WTC11 (cell line): ENCODE measurements around the gene IL37. TPM values are rescaled to one million over a fixed set of nuclear protein-coding genes. Genes with fewer than 3 reads are reported as not detected.

Source experiments
- ATAC-seq: fragments of 200-7000 bp; cut with Tn5 transposase; 2 replicates; pipeline ENCODE4 v1.10.0; 2021; ENCODE audit warnings: mild to moderate bottlenecking, moderate library complexity
- CTCF ChIA-PET: fragments of 300-600 bp; sonication (Branson Sonifier 250); formaldehyde crosslinking; loops from one replicate; lab custom pipeline; 2021; ENCODE audit warnings: antibody characterized with exemption; lab: Charles Lee
- POLR2A ChIA-PET: fragments of 350-600 bp; sonication (Branson Sonifier 250); formaldehyde crosslinking; loops from one replicate; lab custom pipeline; 2021; ENCODE audit warnings: antibody characterized with exemption; lab: Charles Lee
- DNase-seq: peaks from one replicate; pipeline ENCODE4 v3.0.0; 2021; ENCODE audit warnings: low spot score
- H3K27ac Mint-ChIP-seq: 2 replicates; pipeline ENCODE4 v1.8.0; 2021; ENCODE audit warnings: mixed read lengths
- H3K27me3 Mint-ChIP-seq: 2 replicates; pipeline ENCODE4 v1.8.0; 2021; ENCODE audit warnings: low read depth, mild to moderate bottlenecking, moderate library complexity, mixed read lengths
- H3K36me3 Mint-ChIP-seq: 2 replicates; pipeline ENCODE4 v1.8.0; 2021; ENCODE audit warnings: mixed read lengths
- H3K4me1 Mint-ChIP-seq: 2 replicates; pipeline ENCODE4 v1.8.0; 2022; ENCODE audit warnings: mixed read lengths
- H3K4me3 Mint-ChIP-seq: 2 replicates; pipeline ENCODE4 v1.8.0; 2021; ENCODE audit warnings: mild to moderate bottlenecking, moderate library complexity, mixed read lengths
- H3K9me3 Mint-ChIP-seq: 2 replicates; pipeline ENCODE4 v1.8.0; 2021; ENCODE audit warnings: mixed read lengths
- CTCF ChIP-seq: fragments of 200-600 bp; IDR thresholded peaks from 2 replicates; pipeline ENCODE4 v1.8.0; 2022; ENCODE audit warnings: antibody characterized with exemption
- ETV6 ChIP-seq: sonication (generic); formaldehyde crosslinking; IDR thresholded peaks from 2 replicates; pipeline ENCODE4 v1.8.1; 2022; ENCODE audit warnings: mild to moderate bottlenecking, missing genetic modification reagents
- GABPB1 ChIP-seq: sonication (generic); formaldehyde crosslinking; IDR thresholded peaks from 2 replicates; pipeline ENCODE4 v1.8.1; 2023; ENCODE audit warnings: mild to moderate bottlenecking, missing genetic modification reagents
- HMGA2 ChIP-seq: fragments of 250-450 bp; sonication (Bioruptor Pico); IDR thresholded peaks from 2 replicates; pipeline ENCODE4 v1.4.0; 2021; ENCODE audit warnings: mild to moderate bottlenecking, moderate library complexity
- JUN ChIP-seq: sonication (generic); formaldehyde crosslinking; IDR thresholded peaks from 2 replicates; pipeline ENCODE4 v1.8.0; 2023; ENCODE audit warnings: mild to moderate bottlenecking, missing genetic modification reagents
- NFE2L1 ChIP-seq: sonication (generic); formaldehyde crosslinking; IDR thresholded peaks from 2 replicates; pipeline ENCODE4 v1.8.1; 2023; ENCODE audit warnings: missing genetic modification reagents
- PREB ChIP-seq: sonication (generic); formaldehyde crosslinking; IDR thresholded peaks from 2 replicates; pipeline ENCODE4 v1.8.1; 2022; ENCODE audit warnings: mild to moderate bottlenecking, missing genetic modification reagents, moderate library complexity, borderline replicate concordance
- SMAD3 ChIP-seq: sonication (generic); formaldehyde crosslinking; IDR thresholded peaks from 2 replicates; pipeline ENCODE4 v1.8.0; 2022; ENCODE audit warnings: missing genetic modification reagents, mild to moderate bottlenecking, borderline replicate concordance
- SOX15 ChIP-seq: fragments of 250-450 bp; sonication (Bioruptor Pico); IDR thresholded peaks from 2 replicates; pipeline ENCODE4 v1.9.0; 2021; ENCODE audit warnings: mild to moderate bottlenecking
- SP1 ChIP-seq: sonication (generic); formaldehyde crosslinking; conservative IDR thresholded peaks from 2 replicates; pipeline ENCODE4 v1.8.1; 2022; ENCODE audit warnings: missing genetic modification reagents
- ZNF232 ChIP-seq: sonication (generic); formaldehyde crosslinking; IDR thresholded peaks from 2 replicates; pipeline ENCODE4 v1.8.0; 2022; ENCODE audit warnings: mild to moderate bottlenecking, missing genetic modification reagents
- ZSCAN18 ChIP-seq: fragments of 250-450 bp; sonication (Bioruptor Pico); IDR thresholded peaks from 2 replicates; pipeline ENCODE4 v2.1.2; 2022; ENCODE audit warnings: mild to moderate bottlenecking, moderate library complexity
- total RNA-seq: library from RNA; stranded (reverse); gene quantifications from 3 replicates; pipeline ENCODE4 v1.2.3, GENCODE V29; 2021
- TF ChIP-seq, protein P1 (sequence below): sonication (generic); formaldehyde crosslinking; IDR thresholded peaks from 2 replicates; pipeline ENCODE4 v1.8.1; 2022; ENCODE audit warnings: mild to moderate bottlenecking, moderate library complexity, missing genetic modification reagents
- TF ChIP-seq, protein P2 (sequence below): sonication (generic); formaldehyde crosslinking; IDR thresholded peaks from 2 replicates; pipeline ENCODE4 v1.8.0; 2023; ENCODE audit warnings: missing genetic modification reagents, mild to moderate bottlenecking, borderline replicate concordance

Gene IL37
- total RNA-seq, 1 experiment from 2014 or later: 0.48 TPM

GRCh38 chr2:112881217-112881985 is 29.6 kb upstream of the IL37 start (continued):
- TF ChIP-seq HMGA2 (CRISPR knock-in tag): no peak

GRCh38 chr2:112883669-112884068 is 27.3 kb upstream of the IL37 start:
- ATAC-seq: no peak
- ChIA-PET POLR2A (no interaction called here), CTCF (interaction anchor here (0.6 kb wide), 1 partner anchor 143 kb away, joined by 4 read pairs; no protein-coding TSS in a partner anchor)

DNA sequence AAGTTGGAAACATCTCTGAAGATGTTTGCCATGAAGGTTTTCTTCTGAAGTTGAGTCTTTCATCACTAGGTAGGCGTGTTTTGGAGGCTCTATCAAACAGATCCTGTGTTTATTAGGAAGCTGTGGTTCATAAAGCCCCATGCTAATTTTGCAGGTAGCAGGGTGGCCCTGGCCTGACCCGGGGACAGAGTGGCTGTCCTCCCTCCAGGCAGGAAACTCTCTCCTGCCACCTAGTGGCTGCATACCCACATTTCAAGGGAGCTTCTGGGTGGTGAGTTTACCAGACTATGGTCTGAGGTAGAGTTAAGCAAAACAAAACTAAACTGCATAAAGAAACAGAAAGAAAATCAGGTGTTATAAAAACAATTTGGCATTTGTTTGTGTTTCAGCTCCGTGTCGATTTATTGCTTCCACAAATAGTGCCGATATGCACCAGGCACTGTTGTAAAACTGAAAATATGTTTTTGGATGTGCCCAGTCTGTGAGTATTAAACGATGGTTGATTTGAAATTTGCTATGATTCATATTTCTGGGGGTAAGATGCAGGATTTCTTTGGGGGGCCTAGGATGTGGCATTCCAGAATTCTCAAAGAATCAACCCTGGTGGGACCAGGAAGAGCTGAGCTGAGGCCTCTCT is 26.0 kb upstream of the IL37 start:
- Mint-ChIP-seq H3K9me3 (peaks cover 2% of the 10 kb centered on the region; the same call in 1 of the 2 replicates), H3K4me1 (peaks cover 9% of the 10 kb centered on the region), H3K4me3 (no peak overlapping the region), H3K36me3 (no peaks in the 10 kb centered on the region), H3K27me3 (no peaks in the 10 kb centered on the region; the same call in none of the 2 replicates), H3K27ac (no peak overlapping the region)
- no peak for TF ChIP-seq SP1 (CRISPR knock-in tag)
- 0 out of 2 replicates have a peak, but pooled peaks have one; percentile 35 for TF ChIP-seq ETV6
- TF ChIP-seq CTCF: peak; percentile 89
- CTCF ChIA-PET: interaction anchor here (0.6 to 2.8 kb wide), 41 partner anchors 10 to 272 kb away, joined by 3 to 72 read pairs (median 5); partner anchors contain the start of genes CKAP2L and SLC20A1
- POLR2A ChIA-PET: interaction anchor here (0.8 kb wide), 1 partner anchor 161 kb away, joined by 4 read pairs; no protein-coding TSS in a partner anchor
- peak; percentile 89 for DNase-seq
- peak; percentile 98 for ATAC-seq

More at GRCh38 chr2:112883669-112884068, 27.3 kb upstream of the IL37 start:
- Mint-ChIP-seq H3K4me1 (peaks cover 9% of the 10 kb centered on the region), H3K27ac (no peak overlapping the region), H3K4me3 (no peak overlapping the region), H3K9me3 (no peaks in the 10 kb centered on the region), H3K36me3 (no peaks in the 10 kb centered on the region), H3K27me3 (no peaks in the 10 kb centered on the region; the same call in 1 of the 2 replicates)
- no peak for TF ChIP-seq SMAD3 (CRISPR knock-in tag)
- TF ChIP-seq, protein P1, sequence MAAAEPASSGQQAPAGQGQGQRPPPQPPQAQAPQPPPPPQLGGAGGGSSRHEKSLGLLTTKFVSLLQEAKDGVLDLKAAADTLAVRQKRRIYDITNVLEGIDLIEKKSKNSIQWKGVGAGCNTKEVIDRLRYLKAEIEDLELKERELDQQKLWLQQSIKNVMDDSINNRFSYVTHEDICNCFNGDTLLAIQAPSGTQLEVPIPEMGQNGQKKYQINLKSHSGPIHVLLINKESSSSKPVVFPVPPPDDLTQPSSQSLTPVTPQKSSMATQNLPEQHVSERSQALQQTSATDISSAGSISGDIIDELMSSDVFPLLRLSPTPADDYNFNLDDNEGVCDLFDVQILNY (CRISPR knock-in tag): no peak
- no peak for TF ChIP-seq NFE2L1 (CRISPR knock-in tag)
- DNase-seq: no peak

DNA sequence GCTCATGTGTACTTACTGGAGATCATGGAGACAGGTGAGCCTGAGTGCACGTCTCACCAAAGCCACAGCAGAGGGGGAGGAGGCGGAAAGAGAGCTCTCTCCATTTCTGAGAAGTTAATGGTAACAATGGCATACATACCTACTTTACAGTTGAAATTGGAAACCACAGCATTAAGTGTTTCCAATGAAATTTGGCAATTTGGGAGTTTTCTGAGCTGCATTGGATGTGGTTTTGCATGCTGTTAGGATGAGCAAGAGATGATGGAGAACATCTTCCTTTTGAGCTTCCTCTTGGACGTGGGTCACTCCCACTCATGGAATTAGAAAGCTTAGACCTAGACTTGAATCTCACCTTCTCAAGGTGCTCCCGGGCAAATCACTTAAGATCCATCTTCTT is 25.5 kb upstream of the IL37 start:
- CTCF ChIA-PET: interaction anchor here (0.6 to 2.8 kb wide), 41 partner anchors 11 to 272 kb away, joined by 3 to 72 read pairs (median 5); partner anchors contain the start of genes CKAP2L and SLC20A1

GRCh38 chr2:112886291-112886690 is 24.7 kb upstream of the IL37 start:
- Mint-ChIP-seq H3K9me3 (peaks cover 4% of the 10 kb centered on the region; the same call in 1 of the 2 replicates), H3K4me1 (peaks cover 9% of the 10 kb centered on the region), H3K4me3 (no peak overlapping the region), H3K27ac (no peak overlapping the region), H3K36me3 (no peaks in the 10 kb centered on the region), H3K27me3 (peaks cover 3% of the 10 kb centered on the region)
- DNase-seq: no peak
- ChIA-PET POLR2A (no interaction called here), CTCF (interaction anchor here (1.7 to 2.8 kb wide), 8 partner anchors 15 to 161 kb away, joined by 4 to 72 read pairs (median 15); partner anchors contain the start of gene CKAP2L)
- ATAC-seq: no peak
- TF ChIP-seq ZSCAN18 (CRISPR knock-in tag): no peak
- TF ChIP-seq ZNF232 (CRISPR knock-in tag): no peak
- TF ChIP-seq, protein P2, sequence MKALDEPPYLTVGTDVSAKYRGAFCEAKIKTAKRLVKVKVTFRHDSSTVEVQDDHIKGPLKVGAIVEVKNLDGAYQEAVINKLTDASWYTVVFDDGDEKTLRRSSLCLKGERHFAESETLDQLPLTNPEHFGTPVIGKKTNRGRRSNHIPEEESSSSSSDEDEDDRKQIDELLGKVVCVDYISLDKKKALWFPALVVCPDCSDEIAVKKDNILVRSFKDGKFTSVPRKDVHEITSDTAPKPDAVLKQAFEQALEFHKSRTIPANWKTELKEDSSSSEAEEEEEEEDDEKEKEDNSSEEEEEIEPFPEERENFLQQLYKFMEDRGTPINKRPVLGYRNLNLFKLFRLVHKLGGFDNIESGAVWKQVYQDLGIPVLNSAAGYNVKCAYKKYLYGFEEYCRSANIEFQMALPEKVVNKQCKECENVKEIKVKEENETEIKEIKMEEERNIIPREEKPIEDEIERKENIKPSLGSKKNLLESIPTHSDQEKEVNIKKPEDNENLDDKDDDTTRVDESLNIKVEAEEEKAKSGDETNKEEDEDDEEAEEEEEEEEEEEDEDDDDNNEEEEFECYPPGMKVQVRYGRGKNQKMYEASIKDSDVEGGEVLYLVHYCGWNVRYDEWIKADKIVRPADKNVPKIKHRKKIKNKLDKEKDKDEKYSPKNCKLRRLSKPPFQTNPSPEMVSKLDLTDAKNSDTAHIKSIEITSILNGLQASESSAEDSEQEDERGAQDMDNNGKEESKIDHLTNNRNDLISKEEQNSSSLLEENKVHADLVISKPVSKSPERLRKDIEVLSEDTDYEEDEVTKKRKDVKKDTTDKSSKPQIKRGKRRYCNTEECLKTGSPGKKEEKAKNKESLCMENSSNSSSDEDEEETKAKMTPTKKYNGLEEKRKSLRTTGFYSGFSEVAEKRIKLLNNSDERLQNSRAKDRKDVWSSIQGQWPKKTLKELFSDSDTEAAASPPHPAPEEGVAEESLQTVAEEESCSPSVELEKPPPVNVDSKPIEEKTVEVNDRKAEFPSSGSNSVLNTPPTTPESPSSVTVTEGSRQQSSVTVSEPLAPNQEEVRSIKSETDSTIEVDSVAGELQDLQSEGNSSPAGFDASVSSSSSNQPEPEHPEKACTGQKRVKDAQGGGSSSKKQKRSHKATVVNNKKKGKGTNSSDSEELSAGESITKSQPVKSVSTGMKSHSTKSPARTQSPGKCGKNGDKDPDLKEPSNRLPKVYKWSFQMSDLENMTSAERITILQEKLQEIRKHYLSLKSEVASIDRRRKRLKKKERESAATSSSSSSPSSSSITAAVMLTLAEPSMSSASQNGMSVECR (CRISPR knock-in tag): no peak
- TF ChIP-seq PREB (CRISPR knock-in tag): no peak
- no peak for TF ChIP-seq GABPB1 (CRISPR knock-in tag)
- TF ChIP-seq JUN: no peak
- TF ChIP-seq SOX15 (CRISPR knock-in tag): no peak

More for the DNA sequence above, 25.5 kb upstream of the IL37 start:
- H3K27ac Mint-ChIP-seq: no peak overlapping the region
- no peaks in the 10 kb centered on the region for H3K36me3 Mint-ChIP-seq
- POLR2A ChIA-PET: interaction anchor here (0.8 kb wide), 1 partner anchor 161 kb away, joined by 4 read pairs; no protein-coding TSS in a partner anchor
- no peak for TF ChIP-seq SP1 (CRISPR knock-in tag)
- no peak for DNase-seq
- H3K4me3 Mint-ChIP-seq: no peak overlapping the region
- H3K27me3 Mint-ChIP-seq: no peaks in the 10 kb centered on the region; the same call in none of the 2 replicates
- H3K4me1 Mint-ChIP-seq: peaks cover 9% of the 10 kb centered on the region
- no peak for ATAC-seq
- H3K9me3 Mint-ChIP-seq: peaks cover 4% of the 10 kb centered on the region; the same call in 1 of the 2 replicates
